Measurements from ENCODE around the gene SAMM50. TPM values are rescaled to one million over a fixed set of nuclear protein-coding genes. Genes with fewer than 3 reads are reported as not detected.

SAMM50 gene
- total RNA-seq, 5 donors from 2014 or later (not counting 1 experiment from before 2014, with no cell fraction given), result 27.1 to 40.4 (median 33.2) TPM

GRCh38 chr22:43974028-43974545, 18.8 kb downstream of the SAMM50 start:
- H3K27ac Mint-ChIP-seq, result no peak overlapping the region
- no peaks in the 10 kb centered on the region for H3K27me3 Mint-ChIP-seq
- H3K4me1 Mint-ChIP-seq, result peaks cover 0 to 6% (median 0%) of the 10 kb centered on the region in 3 donors
- H3K4me3 Mint-ChIP-seq, result no peak overlapping the region
- H3K4me3 ChIP-seq (ENCODE audit: control insufficient read depth in 1 of 2, extremely low read depth in 1 of 2, low read length in 1 of 2), result no peak overlapping the region
- no peak overlapping the region for H3K27ac ChIP-seq (ENCODE audit: low read length)
- no peaks in the 10 kb centered on the region for H3K27me3 ChIP-seq (replicated peaks in 1 of 2; ENCODE audit: control insufficient read depth in 2 of 2, extremely low read depth in 1 of 2, insufficient read depth in 2 of 2, low read length in 1 of 2)
- ChIA-PET CTCF (no interaction called here), POLR2A (no interaction called here)
- WGBS (ENCODE audit: insufficient coverage), result 94% methylated on average over 16 of the region's 19 CpGs
- no peak for ATAC-seq (replicated peaks in 1 of 4)
- no peaks in the 10 kb centered on the region for H3K9me3 Mint-ChIP-seq
- no peak for DNase-seq
- no peaks in the 10 kb centered on the region for H3K9me3 ChIP-seq
- H3K36me3 Mint-ChIP-seq, result peaks cover 65% of the 10 kb centered on the region
- no peaks in the 10 kb centered on the region for H3K4me1 ChIP-seq (ENCODE audit: control insufficient read depth in 1 of 2, extremely low read depth in 1 of 2, insufficient read depth in 2 of 2, low read length in 2 of 2)
- peaks cover 46 to 86% of the 10 kb centered on the region in 2 donors for H3K36me3 ChIP-seq (ENCODE audit: control insufficient read depth in 2 of 2, extremely low read depth in 1 of 2, insufficient read depth in 1 of 2, low read length in 1 of 2)

GRCh38 chr22:43975041-43975440, 19.8 kb downstream of the SAMM50 start:
- no peaks in the 10 kb centered on the region for H3K9me3 Mint-ChIP-seq
- Histone ChIP-seq H3K36me3 (ENCODE audit: control insufficient read depth in 2 of 2, extremely low read depth in 1 of 2, insufficient read depth in 1 of 2, low read length in 1 of 2) (peaks cover 47 to 86% of the 10 kb centered on the region in 2 donors), H3K9me3 (no peaks in the 10 kb centered on the region), H3K27ac (ENCODE audit: low read length) (no peak overlapping the region), H3K4me3 (ENCODE audit: control insufficient read depth in 1 of 2, extremely low read depth in 1 of 2, low read length in 1 of 2) (no peak overlapping the region), H3K27me3 (replicated peaks in 1 of 2; ENCODE audit: control insufficient read depth in 2 of 2, extremely low read depth in 1 of 2, insufficient read depth in 2 of 2, low read length in 1 of 2) (no peaks in the 10 kb centered on the region), H3K4me1 (ENCODE audit: control insufficient read depth in 1 of 2, extremely low read depth in 1 of 2, insufficient read depth in 2 of 2, low read length in 2 of 2) (no peaks in the 10 kb centered on the region)
- H3K4me1 Mint-ChIP-seq, result no peaks in the 10 kb centered on the region
- DNase-seq (no peak), ATAC-seq (replicated peaks in 1 of 4) (no peak)
- no peak overlapping the region for H3K4me3 Mint-ChIP-seq
- WGBS (ENCODE audit: insufficient coverage), result no CpG with 5 or more reads among the region's 4 CpGs
- POLR2A ChIA-PET, result no interaction called here
- H3K27ac Mint-ChIP-seq, result no peak overlapping the region
- H3K27me3 Mint-ChIP-seq, result no peaks in the 10 kb centered on the region
- CTCF ChIA-PET, result interaction anchor here in 1 of 2 donors (0.5 kb wide), 1 partner anchor 33 kb away, joined by 9 read pairs; no protein-coding TSS in a partner anchor
- peaks cover 67% of the 10 kb centered on the region for H3K36me3 Mint-ChIP-seq

GRCh38 chr22:43976861-43977795, 21.9 kb downstream of the SAMM50 start:
- Histone ChIP-seq H3K27ac (ENCODE audit: low read length) (no peak overlapping the region), H3K9me3 (no peaks in the 10 kb centered on the region), H3K27me3 (replicated peaks in 1 of 2; ENCODE audit: control insufficient read depth in 2 of 2, extremely low read depth in 1 of 2, insufficient read depth in 2 of 2, low read length in 1 of 2) (no peaks in the 10 kb centered on the region), H3K4me1 (ENCODE audit: control insufficient read depth in 1 of 2, extremely low read depth in 1 of 2, insufficient read depth in 2 of 2, low read length in 2 of 2) (no peaks in the 10 kb centered on the region), H3K36me3 (ENCODE audit: control insufficient read depth in 2 of 2, extremely low read depth in 1 of 2, insufficient read depth in 1 of 2, low read length in 1 of 2) (peaks cover 50 to 87% of the 10 kb centered on the region in 2 donors), H3K4me3 (ENCODE audit: control insufficient read depth in 1 of 2, extremely low read depth in 1 of 2, low read length in 1 of 2) (no peak overlapping the region)
- Mint-ChIP-seq H3K9me3 (no peaks in the 10 kb centered on the region), H3K4me3 (no peak overlapping the region), H3K36me3 (peaks cover 68% of the 10 kb centered on the region), H3K4me1 (no peaks in the 10 kb centered on the region), H3K27me3 (no peaks in the 10 kb centered on the region), H3K27ac (no peak overlapping the region)
- ATAC-seq (replicated peaks in 1 of 4), result no peak
- DNase-seq, result no peak
- POLR2A ChIA-PET, result no interaction called here
- CTCF ChIA-PET, result no interaction called here
- WGBS (ENCODE audit: insufficient coverage), result 96% methylated on average over 17 of the region's 19 CpGs

- Histone ChIP-seq H3K27ac (ENCODE audit: low read length) (no peak overlapping the region), H3K4me3 (ENCODE audit: control insufficient read depth in 1 of 2, extremely low read depth in 1 of 2, low read length in 1 of 2) (no peak overlapping the region), H3K27me3 (replicated peaks in 1 of 2; ENCODE audit: control insufficient read depth in 2 of 2, extremely low read depth in 1 of 2, insufficient read depth in 2 of 2, low read length in 1 of 2) (no peaks in the 10 kb centered on the region), H3K36me3 (ENCODE audit: control insufficient read depth in 2 of 2, extremely low read depth in 1 of 2, insufficient read depth in 1 of 2, low read length in 1 of 2) (peaks cover 44 to 89% of the 10 kb centered on the region in 2 donors), H3K9me3 (no peaks in the 10 kb centered on the region), H3K4me1 (ENCODE audit: control insufficient read depth in 1 of 2, extremely low read depth in 1 of 2, insufficient read depth in 2 of 2, low read length in 2 of 2) (no peaks in the 10 kb centered on the region)
- ChIA-PET CTCF (no interaction called here), POLR2A (no interaction called here)
- no peak for DNase-seq
- Mint-ChIP-seq H3K27me3 (no peaks in the 10 kb centered on the region), H3K4me1 (no peaks in the 10 kb centered on the region), H3K27ac (no peak overlapping the region), H3K36me3 (peaks cover 58% of the 10 kb centered on the region), H3K4me3 (no peak overlapping the region), H3K9me3 (no peaks in the 10 kb centered on the region)
- 96% methylated on average over 3 of the region's 4 CpGs for whole genome bisulfite sequencing (ENCODE audit: insufficient coverage)
- ATAC-seq (replicated peaks in 1 of 4), result no peak
Measured at GRCh38 chr22:43978558-43978957, 23.3 kb downstream of the SAMM50 start.

- no peaks in the 10 kb centered on the region for H3K9me3 Mint-ChIP-seq
- ATAC-seq (replicated peaks in 1 of 4) (no peak), DNase-seq (no peak)
- Histone ChIP-seq H3K4me3 (ENCODE audit: control insufficient read depth in 1 of 2, extremely low read depth in 1 of 2, low read length in 1 of 2) (no peak overlapping the region), H3K27me3 (replicated peaks in 1 of 2; ENCODE audit: control insufficient read depth in 2 of 2, extremely low read depth in 1 of 2, insufficient read depth in 2 of 2, low read length in 1 of 2) (no peaks in the 10 kb centered on the region), H3K9me3 (no peaks in the 10 kb centered on the region), H3K4me1 (ENCODE audit: control insufficient read depth in 1 of 2, extremely low read depth in 1 of 2, insufficient read depth in 2 of 2, low read length in 2 of 2) (no peaks in the 10 kb centered on the region), H3K27ac (ENCODE audit: low read length) (no peak overlapping the region), H3K36me3 (ENCODE audit: control insufficient read depth in 2 of 2, extremely low read depth in 1 of 2, insufficient read depth in 1 of 2, low read length in 1 of 2) (peaks cover 30 to 84% of the 10 kb centered on the region in 2 donors)
- H3K36me3 Mint-ChIP-seq, result peaks cover 57% of the 10 kb centered on the region
- CTCF ChIA-PET, result no interaction called here
- no peaks in the 10 kb centered on the region for H3K4me1 Mint-ChIP-seq
- H3K27me3 Mint-ChIP-seq, result no peaks in the 10 kb centered on the region
- H3K27ac Mint-ChIP-seq, result no peak overlapping the region
- no peak overlapping the region for H3K4me3 Mint-ChIP-seq
- POLR2A ChIA-PET, result no interaction called here
- 99% methylated on average over 7 of the region's 7 CpGs for WGBS (ENCODE audit: insufficient coverage)
Measured at GRCh38 chr22:43980579-43980978, 25.3 kb downstream of the SAMM50 start.

GRCh38 chr22:43980996-43981395, 25.8 kb downstream of the SAMM50 start:
- no peak overlapping the region for H3K27ac Mint-ChIP-seq
- no peaks in the 10 kb centered on the region for H3K9me3 ChIP-seq
- H3K4me1 Mint-ChIP-seq, result no peaks in the 10 kb centered on the region
- no peak overlapping the region for H3K4me3 Mint-ChIP-seq
- no peaks in the 10 kb centered on the region for H3K27me3 Mint-ChIP-seq
- DNase-seq, result no peak
- H3K27me3 ChIP-seq (replicated peaks in 1 of 2; ENCODE audit: control insufficient read depth in 2 of 2, extremely low read depth in 1 of 2, insufficient read depth in 2 of 2, low read length in 1 of 2), result no peaks in the 10 kb centered on the region
- POLR2A ChIA-PET, result no interaction called here
- ATAC-seq (replicated peaks in 1 of 4), result no peak
- H3K36me3 Mint-ChIP-seq, result peaks cover 54% of the 10 kb centered on the region
- no peaks in the 10 kb centered on the region for H3K4me1 ChIP-seq (ENCODE audit: control insufficient read depth in 1 of 2, extremely low read depth in 1 of 2, insufficient read depth in 2 of 2, low read length in 2 of 2)
- H3K9me3 Mint-ChIP-seq, result no peaks in the 10 kb centered on the region
- peaks cover 28 to 83% of the 10 kb centered on the region in 2 donors for H3K36me3 ChIP-seq (ENCODE audit: control insufficient read depth in 2 of 2, extremely low read depth in 1 of 2, insufficient read depth in 1 of 2, low read length in 1 of 2)
- no peak overlapping the region for H3K27ac ChIP-seq (ENCODE audit: low read length)
- CTCF ChIA-PET, result no interaction called here
- 92% methylated on average over 14 of the region's 17 CpGs for WGBS (ENCODE audit: insufficient coverage)
- no peak overlapping the region for H3K4me3 ChIP-seq (ENCODE audit: control insufficient read depth in 1 of 2, extremely low read depth in 1 of 2, low read length in 1 of 2)
